NCI-H748 (cell line): ENCODE data around the gene APOBR.
"Not testable (repeated sequence)": the region's sequence is repeated elsewhere in the genome, so short reads cannot be mapped to it uniquely, and the experiment has no call there.

Source experiments
- DNase-seq: peaks from one replicate; lab custom pipeline; 2025; ENCODE audit not compliant: unreplicated experiment; lab: John Stamatoyannopoulos, UW

Gene APOBR

DNA sequence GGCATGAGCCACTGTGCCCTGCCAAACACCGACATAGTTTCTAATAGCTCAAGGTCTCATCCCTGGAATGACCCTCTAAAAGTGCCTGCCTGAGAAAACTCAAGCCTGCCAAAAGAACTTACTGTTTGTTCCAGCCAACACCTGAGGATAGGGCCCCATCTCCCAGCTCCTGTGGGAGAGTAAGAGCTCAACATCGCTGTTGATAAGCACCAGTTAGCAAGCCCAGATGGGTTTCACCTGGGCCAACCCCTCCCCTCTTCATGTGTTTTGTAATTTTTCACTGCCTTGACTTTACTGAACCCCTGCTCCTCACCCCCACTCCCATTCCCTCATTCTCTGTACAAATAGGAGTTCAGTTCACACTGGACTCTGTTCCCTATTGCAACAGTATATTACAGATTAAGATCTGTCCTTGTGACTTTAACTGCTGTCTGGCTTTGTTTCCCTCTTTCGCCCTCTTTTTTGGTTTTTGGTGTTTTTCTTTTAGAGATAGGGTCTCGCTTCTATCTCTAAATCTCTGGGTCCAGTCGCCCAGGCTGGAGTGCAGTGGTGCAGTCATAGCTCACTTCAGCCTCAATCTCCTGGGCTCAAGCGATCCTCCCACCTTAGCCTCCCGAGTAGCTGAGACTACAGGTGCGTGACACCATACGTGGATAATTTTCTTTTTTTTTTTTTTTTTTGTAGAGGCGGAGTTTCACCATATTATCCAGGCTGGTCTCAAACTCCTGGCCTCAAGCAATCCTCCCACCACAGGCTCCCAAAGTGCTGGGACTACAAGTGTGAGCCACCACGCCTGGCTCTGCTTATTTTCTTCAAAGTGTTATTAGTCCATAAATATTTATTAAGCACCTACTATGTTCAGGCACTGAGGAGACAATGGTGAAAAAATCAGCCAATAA is 32.0 kb downstream of the APOBR start:
- no peak for DNase-seq

DNA sequence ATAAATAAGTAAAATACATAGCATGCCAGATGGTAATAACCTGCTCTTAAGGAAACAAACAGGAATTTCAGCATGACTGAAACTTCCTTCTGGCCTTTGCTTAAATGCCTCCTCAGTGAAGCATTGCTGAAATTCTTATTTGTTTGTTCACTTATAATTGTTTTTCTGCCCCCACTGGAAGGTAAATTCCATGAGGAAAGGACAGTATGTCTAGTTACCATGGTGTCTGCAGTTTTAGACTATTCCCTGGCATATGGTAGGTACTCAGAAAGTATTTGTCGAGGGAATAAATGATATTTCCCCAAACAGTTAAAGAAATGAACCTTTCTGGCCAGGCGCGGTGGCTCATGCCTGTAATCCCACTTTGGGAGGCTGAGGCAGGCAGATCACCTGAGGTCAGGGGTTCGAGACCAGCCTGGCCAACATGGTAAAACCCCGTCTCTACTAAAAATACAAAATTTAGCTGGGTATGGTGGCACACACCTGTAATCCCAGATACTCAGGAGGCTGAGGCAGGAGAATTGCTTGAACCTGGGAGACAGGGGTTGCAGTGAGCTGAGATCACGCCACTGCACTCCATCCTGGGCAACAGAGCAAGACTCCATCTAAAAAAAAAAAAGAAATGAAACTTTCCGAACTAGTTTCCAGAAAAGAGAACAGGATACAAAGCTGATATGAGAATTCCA is 32.8 kb downstream of the APOBR start:
- DNase-seq, result not testable (repeated sequence)

- no peak for DNase-seq
Measured at GRCh38 chr16:28527985-28528384, 33.5 kb downstream of the APOBR start.

GRCh38 chr16:28528463-28528867 is 34.0 kb downstream of the APOBR start:
- DNase-seq, result no peak

DNA sequence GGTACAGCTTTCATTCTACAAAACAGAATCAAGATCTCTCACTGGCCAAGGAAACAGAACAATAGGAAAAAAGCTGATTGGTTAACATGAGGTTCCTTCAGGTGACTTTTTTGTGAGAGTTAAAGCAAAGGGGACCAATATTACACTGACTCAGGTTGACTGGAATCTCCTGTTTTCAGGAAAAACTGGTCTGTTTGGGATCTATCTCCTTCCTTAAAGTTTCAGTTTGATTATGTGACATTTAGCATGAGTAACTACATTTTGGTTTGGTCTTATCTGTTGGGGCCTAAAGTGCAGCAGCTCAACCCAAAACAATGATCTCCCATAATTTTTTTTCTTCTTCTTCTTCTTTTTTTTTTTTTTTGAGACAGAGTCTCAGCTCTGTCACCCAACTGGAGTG is 34.7 kb downstream of the APOBR start:
- no peak for DNase-seq

DNA sequence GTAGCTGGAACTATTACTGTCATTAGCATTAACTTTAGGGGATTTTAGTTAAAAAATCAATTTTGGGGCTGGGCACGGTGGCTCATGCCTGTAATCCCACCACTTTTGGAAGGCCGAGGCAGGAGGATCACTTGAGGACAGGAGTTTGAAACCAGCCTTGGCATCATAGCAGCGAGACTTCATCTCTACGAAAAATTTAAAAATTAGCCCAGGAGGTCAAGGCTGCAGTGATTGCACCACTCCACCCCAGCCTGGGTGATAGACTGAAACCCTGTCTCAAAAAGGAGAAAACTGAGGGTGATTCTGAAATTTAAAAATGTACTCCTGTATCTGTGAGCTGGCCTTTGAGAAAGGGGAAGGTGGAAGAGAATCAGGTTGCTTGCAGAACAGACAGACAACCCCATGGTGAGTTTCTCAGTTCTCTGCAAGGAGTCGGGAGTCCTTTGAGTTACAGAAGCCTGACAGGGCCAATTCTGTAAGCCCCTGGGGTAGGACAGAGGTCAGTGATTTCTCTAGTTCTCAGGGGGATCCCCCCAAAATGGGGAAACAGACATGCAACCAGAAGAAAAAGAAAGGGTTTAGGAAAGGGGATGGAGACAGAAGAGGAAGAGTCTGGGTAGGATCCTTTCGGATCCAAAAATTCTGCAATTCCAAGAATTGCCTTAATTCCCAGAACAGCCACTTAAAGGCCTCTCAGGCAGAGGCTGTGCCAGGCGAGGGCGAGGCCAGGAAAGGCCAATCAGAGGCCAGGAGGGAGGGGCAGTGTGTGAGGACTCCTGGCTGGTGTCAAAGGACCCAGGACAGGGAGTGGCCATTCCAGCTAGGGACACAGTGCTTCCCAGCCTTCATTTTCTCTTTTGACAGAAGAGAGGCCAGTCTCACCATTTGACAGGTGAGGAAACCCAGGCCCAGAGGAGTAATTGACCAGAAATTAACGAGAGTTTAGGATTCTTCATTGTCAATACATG is 37.6 kb downstream of the APOBR start:
- no peak for DNase-seq

- no peak for DNase-seq
Measured at GRCh38 chr16:28532940-28533647, 38.7 kb downstream of the APOBR start.

GRCh38 chr16:28534542-28535373 is 40.3 kb downstream of the APOBR start:
- DNase-seq, result no peak

DNA sequence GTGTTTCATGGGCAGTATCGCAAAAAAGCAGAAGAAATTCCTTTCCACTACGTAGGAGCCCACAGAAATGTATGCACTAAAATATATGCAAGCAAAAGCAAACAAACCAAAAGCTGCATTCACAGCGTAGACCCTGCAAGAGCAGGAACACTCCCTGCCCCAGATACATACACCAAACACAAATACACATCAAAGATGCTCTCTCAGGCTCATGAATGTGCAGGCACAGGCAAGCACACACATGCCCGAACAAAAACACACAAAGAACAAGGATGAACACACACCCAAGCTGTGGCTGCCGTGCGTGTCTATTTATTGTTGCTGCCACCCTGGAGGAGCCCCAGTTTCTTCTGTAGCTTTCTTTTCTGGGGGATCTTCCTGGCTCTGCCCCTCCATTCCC is 42.6 kb downstream of the APOBR start:
- peak; percentile 38 for DNase-seq

DNA sequence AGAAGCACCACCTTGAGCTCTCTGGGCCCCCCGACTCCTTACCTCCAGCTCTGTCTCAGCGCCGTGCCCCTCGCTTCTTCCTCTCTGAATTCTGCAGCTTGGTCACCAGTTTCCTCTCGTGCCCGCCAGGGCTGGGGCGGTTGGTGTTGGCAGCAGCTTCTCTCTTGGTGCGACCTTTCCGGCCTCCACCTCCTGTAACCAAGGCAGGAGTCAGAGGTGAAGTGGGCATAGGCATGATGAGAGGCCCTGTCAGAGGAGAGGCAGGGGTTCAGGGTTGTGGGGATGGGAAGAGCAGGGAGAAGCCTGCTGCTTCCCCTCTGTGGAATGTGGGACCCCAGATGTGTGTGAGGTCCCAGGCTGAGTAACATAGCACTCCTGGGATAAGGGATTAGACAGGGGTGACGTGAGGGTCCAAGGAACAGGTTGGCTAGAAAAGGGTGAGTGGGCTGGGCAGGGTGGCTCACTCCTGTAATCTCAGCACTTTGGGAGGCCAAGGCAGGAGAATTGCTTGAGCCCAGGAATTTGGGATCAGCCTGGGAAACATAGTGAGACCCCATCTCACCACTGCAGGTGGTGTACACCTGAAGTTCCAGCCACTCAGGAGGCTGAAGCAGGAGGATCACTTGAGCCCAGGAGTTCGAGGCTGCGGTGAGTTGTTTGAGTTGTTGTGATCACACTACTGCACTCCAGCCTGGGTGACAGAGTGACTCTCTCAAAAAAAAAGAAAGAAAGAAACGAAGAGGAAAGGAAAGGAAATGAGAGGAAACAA is 43.7 kb downstream of the APOBR start:
- no peak for DNase-seq

DNA sequence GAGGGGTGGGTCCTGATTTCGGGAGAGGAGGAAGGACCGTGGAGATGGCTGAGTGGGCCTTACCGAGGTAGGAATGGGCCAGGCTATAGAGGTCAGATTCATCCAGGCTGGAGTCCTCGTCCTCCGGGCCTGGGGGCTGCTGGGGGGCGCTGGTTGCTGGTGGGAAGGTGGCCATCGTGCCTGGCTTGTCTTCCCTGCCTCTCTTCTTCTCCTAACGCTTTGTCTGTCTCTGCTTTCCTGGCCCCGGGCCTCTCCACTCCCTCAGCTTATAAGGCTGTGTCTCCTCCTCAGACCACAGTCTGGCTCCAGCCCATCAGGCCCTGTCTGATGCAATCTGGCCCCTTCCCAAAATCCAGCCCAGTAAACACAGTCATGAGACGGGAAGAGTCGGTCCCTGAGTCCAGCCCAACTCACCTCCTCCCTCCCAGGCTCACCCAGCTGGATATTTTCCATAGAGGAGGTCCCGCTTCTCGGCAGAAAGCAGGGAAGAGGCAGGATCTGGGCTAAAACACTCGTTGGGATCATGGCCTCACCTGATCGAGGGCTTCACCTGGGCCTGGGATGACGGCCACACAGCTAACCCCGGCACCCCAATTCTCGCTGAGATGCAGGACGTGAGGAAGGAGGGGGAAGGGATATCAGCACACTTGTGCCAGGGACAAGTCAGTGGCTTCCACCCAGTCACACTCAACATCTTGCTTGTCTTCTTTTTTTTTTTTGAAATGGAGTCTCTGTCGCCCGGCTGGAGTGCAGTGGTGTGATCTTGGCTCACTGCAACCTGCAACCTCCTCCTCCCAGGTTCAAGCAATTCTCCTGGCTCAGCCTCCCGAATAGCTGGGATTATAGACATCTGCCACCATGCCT is 44.5 kb downstream of the APOBR start, which contains the start of gene NUPR1:
Gene NUPR1 (minus strand): TSS at position 242 of the 864 bp plus-strand sequence. CDS start 67 bp downstream, at position 175.
- no peak for DNase-seq

DNA sequence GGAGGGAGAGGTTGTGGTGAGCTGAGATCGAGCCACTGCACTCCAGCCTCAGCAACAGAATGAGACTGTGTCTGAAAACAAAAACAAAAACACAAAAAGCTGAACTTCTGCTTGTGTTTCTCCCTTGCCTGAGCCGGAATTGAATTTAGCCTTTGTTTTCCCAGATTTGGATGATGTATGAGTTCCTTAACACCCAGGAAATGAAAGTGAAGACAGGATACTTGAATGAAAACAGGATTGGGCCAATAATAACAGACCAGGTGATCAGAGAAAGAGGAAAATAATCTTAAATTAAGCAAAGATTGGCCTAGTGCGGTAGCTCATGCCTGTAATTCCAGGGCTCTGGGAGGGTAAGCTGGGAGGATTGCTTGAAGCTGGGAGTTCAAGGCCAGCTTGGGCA is 45.9 kb downstream of the APOBR start:
- no peak for DNase-seq

GRCh38 chr16:28542646-28543045 is 48.2 kb downstream of the APOBR start:
- DNase-seq, result no peak

DNA sequence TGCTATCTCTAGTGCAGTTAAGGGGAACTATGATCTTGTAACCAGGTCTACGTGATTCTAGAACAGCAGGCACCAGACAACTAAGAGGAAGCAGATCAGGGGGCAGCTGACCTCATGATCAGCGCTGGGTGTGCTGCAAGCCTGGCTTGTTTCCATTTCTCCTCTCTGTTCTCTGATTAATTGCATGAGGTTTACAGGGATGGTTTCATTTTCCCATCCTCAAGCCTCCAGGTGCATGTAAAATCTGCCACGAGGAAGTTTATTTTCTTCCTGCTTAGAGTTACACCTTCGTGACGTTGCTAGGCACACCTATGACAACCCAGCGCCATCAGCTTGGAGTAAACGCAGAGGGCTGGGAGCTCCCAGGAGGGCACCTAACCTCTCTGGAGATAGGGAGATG is 48.6 kb downstream of the APOBR start:
- peak; percentile 45 for DNase-seq

DNA sequence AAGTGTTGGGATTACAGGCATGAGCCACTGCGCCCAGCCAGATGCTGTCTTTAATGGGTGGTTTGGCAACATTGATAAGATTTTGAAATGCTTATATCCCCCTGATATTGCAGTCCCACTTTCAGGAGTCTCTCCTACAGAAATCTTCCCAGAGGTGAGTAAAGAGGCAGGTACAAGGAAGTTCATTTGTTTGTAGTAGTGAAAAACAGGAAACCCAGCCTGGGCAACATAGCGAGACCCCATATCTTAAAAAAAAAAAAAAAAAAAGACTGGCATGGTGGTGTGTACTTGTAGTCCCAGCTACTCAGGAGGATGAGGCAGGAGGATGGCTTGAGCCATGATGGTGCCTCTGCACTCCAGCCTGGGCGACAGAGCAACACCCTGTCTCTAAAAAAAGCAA is 50.6 kb downstream of the APOBR start:
- no peak for DNase-seq

- DNase-seq, result not testable (repeated sequence)
Measured at GRCh38 chr16:28545964-28546363, 51.5 kb downstream of the APOBR start.

DNA sequence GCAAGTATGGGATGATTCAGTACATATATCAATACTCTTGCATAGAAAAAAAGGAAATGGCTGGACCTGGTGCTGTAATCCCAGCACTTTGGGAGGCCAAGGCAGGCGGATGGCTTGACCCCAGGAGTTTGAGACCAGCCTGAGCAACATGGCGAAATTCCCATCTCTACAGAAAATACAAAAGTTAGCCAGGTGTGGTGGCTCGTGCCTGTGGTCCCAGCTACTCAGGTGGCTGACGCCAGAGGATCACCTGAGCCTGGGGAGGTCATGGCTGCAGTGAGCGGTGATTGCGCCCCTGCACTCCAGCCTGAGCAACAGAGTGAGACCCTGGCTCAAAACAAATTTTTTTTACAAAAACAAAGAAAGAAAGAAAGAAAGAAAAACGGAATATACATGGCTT is 52.2 kb downstream of the APOBR start:
- DNase-seq, result no peak

- DNase-seq, result no peak
Measured at GRCh38 chr16:28548306-28548802, 53.9 kb downstream of the APOBR start.
